ENCODE measurements around the gene GJB6. TPM values are rescaled to one million over a fixed set of nuclear protein-coding genes. Genes with fewer than 3 reads are reported as not detected.

The GJB6 gene
- total and polyA plus RNA-seq, 12 donors: 0.06 to 0.61 TPM; not detected in 10

GRCh38 chr13:20227288-20227687 lies 4.8 kb downstream of the GJB6 start:
- WGBS, 2 donors: 82 to 83% methylated on average over 8 of the region's 8 CpGs
- Histone ChIP-seq H3K9me3 (no peaks in the 10 kb centered on the region), H3K36me3 (no peaks in the 10 kb centered on the region), H3K27me3 (peaks cover 8 to 62% (median 37%) of the 10 kb centered on the region in 7 donors), H3K4me1 (peaks cover 0 to 10% (median 7%) of the 10 kb centered on the region in 9 donors), H3K4me3 (no peak overlapping the region), H3K27ac (no peak overlapping the region)
- ATAC-seq (no peak), DNase-seq (no peak)
- TF ChIP-seq, protein P1, sequence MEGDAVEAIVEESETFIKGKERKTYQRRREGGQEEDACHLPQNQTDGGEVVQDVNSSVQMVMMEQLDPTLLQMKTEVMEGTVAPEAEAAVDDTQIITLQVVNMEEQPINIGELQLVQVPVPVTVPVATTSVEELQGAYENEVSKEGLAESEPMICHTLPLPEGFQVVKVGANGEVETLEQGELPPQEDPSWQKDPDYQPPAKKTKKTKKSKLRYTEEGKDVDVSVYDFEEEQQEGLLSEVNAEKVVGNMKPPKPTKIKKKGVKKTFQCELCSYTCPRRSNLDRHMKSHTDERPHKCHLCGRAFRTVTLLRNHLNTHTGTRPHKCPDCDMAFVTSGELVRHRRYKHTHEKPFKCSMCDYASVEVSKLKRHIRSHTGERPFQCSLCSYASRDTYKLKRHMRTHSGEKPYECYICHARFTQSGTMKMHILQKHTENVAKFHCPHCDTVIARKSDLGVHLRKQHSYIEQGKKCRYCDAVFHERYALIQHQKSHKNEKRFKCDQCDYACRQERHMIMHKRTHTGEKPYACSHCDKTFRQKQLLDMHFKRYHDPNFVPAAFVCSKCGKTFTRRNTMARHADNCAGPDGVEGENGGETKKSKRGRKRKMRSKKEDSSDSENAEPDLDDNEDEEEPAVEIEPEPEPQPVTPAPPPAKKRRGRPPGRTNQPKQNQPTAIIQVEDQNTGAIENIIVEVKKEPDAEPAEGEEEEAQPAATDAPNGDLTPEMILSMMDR (IDR thresholded peaks at IDR 0.05): no peak
- intact Hi-C loops (cut with DNase I): no loop called here

- TF ChIP-seq, protein P1 (IDR thresholded peaks at IDR 0.05): no peak
- H3K27ac ChIP-seq: no peak overlapping the region
- intact Hi-C loops (cut with DNase I): no loop called here
- no peak overlapping the region for H3K4me3 ChIP-seq
- H3K4me1 ChIP-seq: peaks cover 0 to 12% (median 0%) of the 10 kb centered on the region in 9 donors
- WGBS, 2 donors: 75 to 89% methylated on average over 5 of the region's 5 CpGs
- no peaks in the 10 kb centered on the region for H3K36me3 ChIP-seq
- no peaks in the 10 kb centered on the region for H3K9me3 ChIP-seq
- DNase-seq (no peak), ATAC-seq (no peak)
- peaks cover 0 to 49% (median 24%) of the 10 kb centered on the region in 7 donors for H3K27me3 ChIP-seq
Observed at GRCh38 chr13:20222553-20222952, 9.6 kb downstream of the GJB6 start.

DNA sequence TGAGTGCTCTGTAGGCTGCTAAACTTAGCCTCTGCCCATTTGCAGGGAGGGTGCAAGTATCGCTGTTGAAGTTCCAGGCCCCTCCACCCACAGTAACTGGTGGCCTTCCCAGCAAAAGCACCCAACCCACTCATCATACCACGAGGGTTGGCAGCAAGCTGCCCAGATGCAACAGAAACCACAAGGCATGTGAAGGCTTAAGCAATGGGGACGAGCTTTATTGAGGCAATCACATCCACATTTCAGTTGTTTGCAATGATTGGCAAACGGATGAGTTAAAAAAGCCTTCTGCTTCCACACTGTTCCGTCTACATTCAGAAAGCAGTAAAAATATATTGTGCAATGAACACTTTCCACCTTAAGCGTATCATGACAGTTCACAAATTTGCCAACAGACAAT lies 10.3 kb downstream of the GJB6 start:
- ATAC-seq: no peak
- TF ChIP-seq, protein P1 (IDR thresholded peaks at IDR 0.05): no peak
- intact Hi-C loops (cut with DNase I): no loop called here
- Histone ChIP-seq H3K27me3 (peaks cover 0 to 45% (median 24%) of the 10 kb centered on the region in 7 donors), H3K4me3 (no peak overlapping the region), H3K27ac (no peak overlapping the region), H3K9me3 (no peaks in the 10 kb centered on the region), H3K4me1 (peaks cover 0 to 12% (median 0%) of the 10 kb centered on the region in 9 donors), H3K36me3 (no peaks in the 10 kb centered on the region)
- DNase-seq: no peak
- 77 to 82% methylated on average over 6 of the region's 6 CpGs for WGBS, 2 donors

- Histone ChIP-seq H3K4me3 (no peak overlapping the region), H3K9me3 (no peaks in the 10 kb centered on the region), H3K4me1 (peaks cover 0 to 12% (median 0%) of the 10 kb centered on the region in 9 donors), H3K27me3 (peaks cover 0 to 32% (median 12%) of the 10 kb centered on the region in 7 donors), H3K36me3 (no peaks in the 10 kb centered on the region), H3K27ac (no peak overlapping the region)
- intact Hi-C loops (cut with DNase I): no loop called here
- no peak for ATAC-seq
- DNase-seq: no peak
- TF ChIP-seq, protein P1 (IDR thresholded peaks at IDR 0.05): no peak
Observed at GRCh38 chr13:20219577-20219976, 12.5 kb downstream of the GJB6 start.

All from heart right ventricle (tissue), 16 donors.